Stimulated activated CD4-positive, alpha-beta T cell treated with anti-CD3 and anti-CD28 coated beads, Interleukin-1b, Interleukin-23, amount 100 ng/mL, for 48 hours (primary cell): Measurements from ENCODE around the gene RPS3.

Source experiments
- DNase-seq: peaks from one replicate; pipeline ENCODE4 v3.0.0-alpha.2; 2020

Gene RPS3

GRCh38 chr11:75420224-75421034 lies 21.1 kb downstream of the RPS3 start:
- no peak for DNase-seq

DNA sequence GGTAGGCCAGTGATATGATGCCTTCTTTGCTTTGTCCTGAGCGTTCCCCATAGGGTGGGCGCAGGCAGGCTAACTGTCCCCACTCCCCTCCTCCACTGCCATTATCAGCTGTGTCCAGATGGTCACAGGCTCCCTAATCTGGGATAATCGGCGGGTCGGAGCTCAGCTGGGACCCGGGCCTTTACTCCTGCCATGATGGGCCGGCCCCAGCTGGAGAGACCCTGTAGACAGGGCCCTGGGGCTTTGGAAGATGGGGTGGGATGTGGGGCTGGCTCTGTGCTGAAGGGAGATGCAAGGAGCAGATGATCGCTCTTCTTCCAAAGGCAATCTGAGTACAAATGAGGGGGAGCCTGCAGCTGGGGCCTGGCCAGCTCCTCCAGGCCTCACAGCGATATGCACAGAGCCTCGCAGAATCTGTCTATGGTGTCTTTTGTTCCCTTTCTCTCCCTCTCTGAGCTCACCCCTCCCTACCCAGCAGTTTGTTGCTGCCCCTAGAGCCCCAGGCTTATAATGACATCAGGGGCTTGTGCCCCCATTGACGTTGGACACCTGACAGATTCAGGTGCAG lies 21.8 kb downstream of the RPS3 start:
- DNase-seq, result no peak

- no peak for DNase-seq
Observed at GRCh38 chr11:75421902-75422247, 22.6 kb downstream of the RPS3 start.

- no peak for DNase-seq
Observed at GRCh38 chr11:75422248-75423231, 23.2 kb downstream of the RPS3 start.

DNA sequence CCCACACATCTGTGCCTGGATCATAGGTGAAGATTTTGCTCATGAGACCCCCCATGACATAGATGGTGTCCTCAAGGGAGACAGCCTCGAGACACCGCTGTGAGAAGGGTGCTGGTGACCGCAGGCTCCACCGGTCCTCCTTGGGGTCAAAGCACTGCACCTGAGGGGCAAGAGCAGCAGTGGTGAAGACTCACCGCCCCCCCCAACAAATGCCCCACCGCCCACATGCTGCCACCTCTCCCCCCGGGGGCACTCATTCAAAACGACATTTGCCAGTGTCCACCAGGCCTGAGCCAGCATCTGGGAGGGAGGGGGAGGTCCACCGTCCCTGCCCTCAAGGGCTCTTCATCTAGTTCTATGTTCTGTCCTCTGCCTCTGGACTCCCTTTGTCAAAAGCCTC lies 24.4 kb downstream of the RPS3 start:
- DNase-seq, result no peak

GRCh38 chr11:75424396-75424795 lies 25.1 kb downstream of the RPS3 start:
- DNase-seq, result no peak

GRCh38 chr11:75425422-75425821 lies 26.1 kb downstream of the RPS3 start:
- DNase-seq, result no peak

- DNase-seq, result no peak
Observed at GRCh38 chr11:75426720-75427086, 27.4 kb downstream of the RPS3 start.

DNA sequence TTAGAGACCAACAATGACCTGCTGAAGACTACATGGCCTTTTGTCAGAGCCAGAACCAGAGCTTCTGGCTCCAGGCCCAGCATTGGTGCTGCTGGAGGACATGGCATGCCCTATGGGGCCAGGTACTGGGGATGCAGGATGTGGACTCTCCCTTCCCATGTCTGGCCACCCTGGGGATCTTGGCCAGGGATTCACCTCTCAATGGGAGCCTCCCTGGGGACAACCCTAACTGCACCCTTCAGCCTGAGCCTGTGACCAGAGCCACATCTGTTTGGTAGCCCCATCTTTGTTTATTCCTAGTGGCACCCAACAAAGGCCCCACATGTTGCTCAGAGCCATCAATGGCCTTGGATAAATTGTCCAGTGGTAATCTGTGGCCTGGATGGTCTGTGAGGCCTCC lies 27.9 kb downstream of the RPS3 start:
- no peak for DNase-seq

- peak; percentile 83 for DNase-seq
Observed at GRCh38 chr11:75428281-75428724, 29.0 kb downstream of the RPS3 start.

DNA sequence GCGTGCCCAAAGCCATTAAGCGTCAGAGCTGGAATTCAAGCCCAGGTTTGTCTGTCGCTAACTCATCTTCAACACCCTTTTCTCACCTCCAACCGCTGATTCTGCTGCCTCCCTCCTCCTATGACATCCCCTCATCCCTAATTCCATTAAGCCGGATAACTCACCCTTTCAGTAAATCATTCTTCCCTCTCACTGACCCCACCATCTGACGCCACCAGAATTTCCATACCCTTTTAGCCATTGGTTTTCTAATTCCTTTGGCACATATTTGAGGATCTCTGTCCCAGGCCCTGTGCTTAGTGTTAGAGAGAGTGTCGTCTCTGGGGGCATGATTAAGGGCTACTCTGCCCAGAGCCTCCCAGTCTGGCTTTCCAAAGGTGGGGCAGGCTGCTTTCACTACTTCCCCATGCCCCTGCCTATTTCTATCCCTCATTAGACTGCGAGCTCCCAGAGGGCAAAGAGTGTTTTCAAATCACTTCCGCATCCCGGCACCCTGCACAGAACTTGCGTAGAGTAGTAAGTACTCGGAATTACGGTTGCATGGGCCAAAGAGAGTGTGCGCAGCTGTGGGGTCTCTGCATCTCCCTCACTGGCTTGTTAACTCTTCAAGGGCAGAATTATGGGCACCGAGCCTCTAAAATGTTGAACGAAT lies 29.8 kb downstream of the RPS3 start:
- DNase-seq, result no peak

DNA sequence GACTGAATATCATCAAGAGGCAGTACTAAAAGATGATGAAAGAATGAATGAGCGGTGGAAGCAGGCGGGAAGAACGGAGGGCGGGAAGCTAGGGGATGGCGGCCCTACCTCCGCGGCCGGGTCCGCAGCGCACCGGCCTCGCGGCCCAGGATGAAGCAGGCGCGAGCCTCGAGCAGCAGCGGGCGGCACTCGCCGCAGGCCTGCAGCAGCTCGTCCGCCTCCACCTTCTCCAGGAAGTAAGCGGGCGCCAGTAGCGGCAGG lies 30.3 kb downstream of the RPS3 start:
- no peak for DNase-seq

GRCh38 chr11:75429902-75430713 lies 30.8 kb downstream of the RPS3 start:
- DNase-seq, result peak; percentile 62

DNA sequence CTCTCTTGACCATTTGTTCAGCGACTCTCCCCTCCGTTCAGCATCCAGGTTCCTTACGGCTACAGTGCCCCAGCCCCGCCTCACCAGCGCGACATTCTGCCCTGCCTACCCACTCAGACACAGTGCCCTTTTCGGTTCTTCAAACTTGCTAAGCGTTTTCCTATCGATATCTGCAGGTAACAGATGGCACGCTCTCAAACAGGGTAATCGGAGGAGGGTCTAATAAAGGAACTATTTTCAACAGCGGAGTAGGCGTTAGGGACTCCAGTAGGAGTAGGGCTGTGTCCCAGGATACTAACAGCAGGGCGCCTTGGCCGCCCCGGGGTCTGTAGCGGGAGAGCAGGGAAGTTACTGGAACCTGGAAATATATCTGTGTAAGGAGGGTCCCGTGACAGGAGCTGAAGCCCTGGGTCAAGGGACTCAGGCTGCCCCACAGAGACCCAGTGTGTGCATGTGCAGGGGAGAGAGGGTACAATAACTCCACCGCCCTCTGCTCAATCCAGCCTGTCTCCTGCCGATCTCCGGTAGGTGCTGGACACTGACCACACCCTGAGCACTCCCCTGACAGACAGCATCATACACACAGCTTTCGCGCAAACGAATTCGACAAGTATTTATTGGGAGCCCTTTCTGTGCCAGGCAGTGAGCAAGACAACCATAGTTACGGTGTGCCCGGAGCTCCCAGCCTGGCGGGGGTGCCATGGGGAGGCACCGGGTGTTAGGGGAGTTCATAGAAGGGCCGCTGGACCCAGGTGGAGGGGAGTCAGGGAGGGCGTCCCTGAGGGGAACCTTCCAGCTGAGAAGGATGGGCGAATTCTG lies 31.6 kb downstream of the RPS3 start:
- DNase-seq, result no peak

DNA sequence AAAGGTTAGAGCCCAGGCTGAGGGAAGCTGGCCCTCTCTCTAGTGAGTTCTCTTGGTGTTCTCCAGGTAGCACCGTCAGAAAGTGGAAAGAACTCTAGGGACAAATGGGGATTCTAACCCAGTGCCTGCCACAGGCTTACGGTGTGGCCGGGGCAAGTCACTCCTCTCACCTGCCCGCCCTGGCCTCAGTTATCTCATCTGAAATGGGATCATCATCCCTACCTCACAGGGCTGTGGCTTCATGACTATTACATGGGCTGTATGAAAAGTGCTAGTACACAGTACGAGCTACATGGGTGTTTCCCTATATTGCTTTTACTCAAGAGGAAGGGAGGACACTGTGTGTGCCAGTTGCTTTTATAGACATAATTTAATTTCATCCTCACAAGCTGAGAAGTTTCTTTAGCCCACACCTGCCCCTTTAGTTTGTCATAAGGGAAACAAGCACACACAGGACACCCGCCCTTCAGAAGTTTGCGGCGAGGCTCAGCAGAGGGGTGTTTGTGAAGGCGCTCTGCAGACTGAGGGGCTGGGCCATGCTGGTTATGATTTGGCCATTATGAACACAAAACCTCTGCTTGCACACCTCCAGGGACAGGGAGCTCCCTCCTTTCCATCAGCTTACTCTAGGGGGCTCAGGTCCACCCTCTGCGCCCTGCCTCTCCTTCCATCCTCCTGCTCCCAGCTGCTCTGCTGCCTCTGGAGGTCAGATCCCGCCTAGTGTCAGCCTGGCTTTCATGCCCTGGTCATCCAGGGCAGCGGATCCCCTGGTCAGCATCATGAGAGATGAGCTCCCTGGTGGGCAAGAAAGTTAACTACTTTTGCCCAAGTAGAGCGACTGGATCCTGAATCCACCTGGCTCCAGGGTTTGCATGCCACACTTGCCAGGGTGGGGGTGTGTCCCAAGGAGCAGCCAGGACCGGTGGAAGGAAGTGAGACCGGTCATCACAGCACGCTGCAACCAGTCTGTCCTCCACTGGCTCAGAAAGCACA lies 32.5 kb downstream of the RPS3 start:
- DNase-seq, result no peak

DNA sequence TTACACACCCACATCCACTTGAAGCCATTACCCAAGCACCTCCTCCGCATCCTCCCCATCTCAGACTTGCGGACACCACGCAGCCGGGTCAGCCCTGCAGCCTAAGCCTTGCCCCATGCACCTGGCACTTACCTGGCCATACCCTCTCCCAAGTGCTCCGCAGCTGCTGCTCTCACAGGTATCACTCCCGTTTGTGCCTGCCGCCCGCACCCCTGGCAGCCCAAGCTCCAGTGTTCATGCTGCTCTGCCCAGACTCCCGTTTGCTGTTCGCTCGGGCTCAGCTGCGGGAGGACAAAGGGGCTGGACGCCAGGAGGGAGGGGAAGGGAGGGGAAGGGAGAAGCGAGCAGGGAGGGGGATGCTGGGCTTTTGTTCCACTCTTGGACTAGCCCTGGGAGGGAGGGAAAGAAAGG lies 33.6 kb downstream of the RPS3 start, which contains the start of gene KLHL35:
Gene KLHL35, minus strand, starts transcription at position 293 of the 411 bp plus-strand sequence. CDS start 2,574 bp downstream, outside the sequence.
- no peak for DNase-seq

DNA sequence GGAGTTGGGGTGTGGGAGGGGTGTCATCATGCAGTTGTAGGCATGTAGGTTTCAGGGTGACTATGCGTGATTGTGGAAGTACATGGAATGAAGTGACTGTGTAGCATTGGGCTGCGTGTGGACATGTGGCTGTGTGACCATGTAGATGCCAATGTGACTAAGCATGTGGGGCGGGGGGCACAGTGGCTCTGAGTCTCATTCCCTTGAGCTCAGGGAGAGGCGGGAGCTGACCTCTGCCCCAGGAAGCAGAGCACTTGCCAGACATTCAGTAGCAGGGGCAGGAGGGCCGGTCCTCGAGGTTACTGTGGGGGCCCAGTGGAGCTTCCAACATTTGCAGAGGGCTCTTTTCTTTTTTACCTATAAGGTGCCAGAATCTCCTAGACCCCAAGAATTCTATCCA lies 34.1 kb downstream of the RPS3 start:
- no peak for DNase-seq

GRCh38 chr11:75434051-75434450 lies 34.7 kb downstream of the RPS3 start:
- DNase-seq, result no peak

DNA sequence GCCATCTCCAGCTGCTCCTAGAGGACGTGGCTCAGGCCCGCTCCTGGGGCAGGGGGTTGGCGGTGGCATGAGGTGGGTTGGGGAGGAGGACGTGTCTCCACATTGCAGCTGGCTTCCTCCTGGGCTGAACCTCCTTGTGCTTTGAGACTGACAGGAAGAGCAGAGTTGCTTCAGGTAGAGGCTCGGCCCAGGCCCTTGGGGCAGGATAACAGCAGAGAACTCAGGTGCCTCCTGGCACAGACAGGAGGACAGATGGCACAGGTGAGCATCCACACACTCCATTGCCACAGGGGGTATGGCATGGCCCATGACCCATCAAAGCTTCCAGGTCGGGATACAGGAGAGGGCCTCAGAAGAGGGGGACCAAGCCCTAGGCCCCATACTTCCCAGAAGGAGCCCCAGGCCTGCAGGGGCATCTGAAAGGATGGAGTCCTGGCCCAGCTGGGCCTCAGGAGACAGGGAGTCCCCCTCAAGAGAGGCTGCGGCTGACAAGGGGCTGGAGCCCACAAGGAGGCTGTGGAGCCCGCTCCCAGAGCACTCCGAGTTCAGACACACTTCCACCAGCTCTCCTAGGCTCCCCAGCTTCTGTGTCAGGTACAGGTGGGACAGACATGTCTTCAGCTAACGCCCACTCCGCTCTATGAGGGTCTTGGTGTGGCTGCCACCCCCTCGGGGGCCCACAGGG lies 35.7 kb downstream of the RPS3 start:
- DNase-seq, result no peak

GRCh38 chr11:75435571-75435925 lies 36.2 kb downstream of the RPS3 start:
- DNase-seq, result no peak
